ENCODE data around the gene ELL3. TPM values are rescaled to one million over a fixed set of nuclear protein-coding genes. Genes with fewer than 3 reads are reported as not detected.

ELL3 gene
- total and polyA plus RNA-seq, 10 of the 15 experiments (the other 5 are each of a cell fraction or from before 2014, with no cell fraction given): 12.9 to 30.3 (median 20.2) TPM

DNA sequence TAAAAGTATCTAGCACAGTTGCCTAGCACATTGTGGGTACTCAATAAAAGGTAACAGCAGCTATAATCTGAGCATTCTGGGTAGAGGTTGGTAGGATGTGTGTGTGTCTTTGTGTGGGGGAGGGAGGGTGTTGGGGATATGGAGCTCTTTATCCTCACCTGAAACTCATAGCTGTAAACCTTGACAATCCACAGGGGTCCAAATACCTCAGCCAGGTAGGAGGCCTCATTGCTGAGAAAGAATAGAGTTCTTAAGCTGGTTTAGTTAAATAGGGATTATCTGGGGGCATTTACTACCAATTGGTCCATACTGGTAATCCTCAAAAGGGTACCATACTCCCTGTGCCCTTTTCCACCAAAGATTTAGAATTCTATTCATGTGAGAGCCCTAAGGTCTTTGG, 19.2 kb upstream of the ELL3 start:
- H3K27ac ChIP-seq (ENCODE audit: control insufficient read depth, insufficient read depth): no peak overlapping the region
- ChIA-PET SMC1A (ENCODE audit: uncharacterized antibody, unreplicated experiment) (interaction anchor here (1.2 to 9.4 kb wide), 4 partner anchors 13 to 31 kb away, joined by 3 to 129 read pairs (median 8); partner anchors contain the start of genes ELL3, MFAP1 and WDR76), RAD21 (ENCODE audit: unreplicated experiment) (interaction anchor here (0.6 to 2.1 kb wide), 3 partner anchors 13 to 19 kb away, joined by 3 to 6 read pairs (median 5); partner anchors contain the start of gene ELL3), CTCF (interaction anchor here (1.0 to 4.0 kb wide), 5 partner anchors 14 to 36 kb away, joined by 3 to 23 read pairs (median 6); partner anchors contain the start of genes ELL3 and MFAP1), POLR2A (interaction anchor here (0.6 to 5.9 kb wide), 6 partner anchors 13 to 1297 kb away, joined by 3 to 48 read pairs (median 4); partner anchors contain the start of gene MFAP1)
- peaks cover 5 to 30% of the 10 kb centered on the region in 2 experiments for H3K36me3 ChIP-seq (ENCODE audit: control insufficient read depth in 2 of 2, insufficient read depth in 2 of 2, low read length in 1 of 2)
- TF ChIP-seq SMAD1 (IDR thresholded peaks at IDR 0.05; ENCODE audit: low read depth, partially characterized antibody): no peak
- 0 out of 2 replicates have a peak, but pooled peaks have one; percentile 32 for TF ChIP-seq SMAD5 (IDR thresholded peaks at IDR 0.05; ENCODE audit: low read depth)
- no peak for TF ChIP-seq STAT1 (conservative IDR thresholded peaks at IDR 0.05)
- no peak for TF ChIP-seq SRF (IDR thresholded peaks at IDR 0.05; ENCODE audit: low read depth in 2 of 2, low read length in 2 of 2)
- TF ChIP-seq, protein P1, sequence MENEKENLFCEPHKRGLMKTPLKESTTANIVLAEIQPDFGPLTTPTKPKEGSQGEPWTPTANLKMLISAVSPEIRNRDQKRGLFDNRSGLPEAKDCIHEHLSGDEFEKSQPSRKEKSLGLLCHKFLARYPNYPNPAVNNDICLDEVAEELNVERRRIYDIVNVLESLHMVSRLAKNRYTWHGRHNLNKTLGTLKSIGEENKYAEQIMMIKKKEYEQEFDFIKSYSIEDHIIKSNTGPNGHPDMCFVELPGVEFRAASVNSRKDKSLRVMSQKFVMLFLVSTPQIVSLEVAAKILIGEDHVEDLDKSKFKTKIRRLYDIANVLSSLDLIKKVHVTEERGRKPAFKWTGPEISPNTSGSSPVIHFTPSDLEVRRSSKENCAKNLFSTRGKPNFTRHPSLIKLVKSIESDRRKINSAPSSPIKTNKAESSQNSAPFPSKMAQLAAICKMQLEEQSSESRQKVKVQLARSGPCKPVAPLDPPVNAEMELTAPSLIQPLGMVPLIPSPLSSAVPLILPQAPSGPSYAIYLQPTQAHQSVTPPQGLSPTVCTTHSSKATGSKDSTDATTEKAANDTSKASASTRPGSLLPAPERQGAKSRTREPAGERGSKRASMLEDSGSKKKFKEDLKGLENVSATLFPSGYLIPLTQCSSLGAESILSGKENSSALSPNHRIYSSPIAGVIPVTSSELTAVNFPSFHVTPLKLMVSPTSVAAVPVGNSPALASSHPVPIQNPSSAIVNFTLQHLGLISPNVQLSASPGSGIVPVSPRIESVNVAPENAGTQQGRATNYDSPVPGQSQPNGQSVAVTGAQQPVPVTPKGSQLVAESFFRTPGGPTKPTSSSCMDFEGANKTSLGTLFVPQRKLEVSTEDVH (IDR thresholded peaks at IDR 0.05; ENCODE audit: low read depth, partially characterized antibody): no peak
- 0 out of 2 replicates have a peak, but pooled peaks have one; percentile 12 for TF ChIP-seq ZBED1 (IDR thresholded peaks at IDR 0.05; ENCODE audit: borderline replicate concordance)
- TF ChIP-seq RAD51 (IDR thresholded peaks at IDR 0.05): no peak
- TF ChIP-seq POLR2AphosphoS2 (IDR thresholded peaks at IDR 0.05; ENCODE audit: low read depth, low read length): no peak
- no peak for TF ChIP-seq KLF5 (IDR thresholded peaks at IDR 0.05; ENCODE audit: partially characterized antibody)
- no peak for TF ChIP-seq SREBF2 (IDR thresholded peaks at IDR 0.05; ENCODE audit: low read length)
- TF ChIP-seq TBL1XR1 (IDR thresholded peaks at IDR 0.05; ENCODE audit: low read depth, low read length): no peak
- no peak for TF ChIP-seq ESRRA (IDR thresholded peaks at IDR 0.05; ENCODE audit: low read length)
- TF ChIP-seq, protein P2, sequence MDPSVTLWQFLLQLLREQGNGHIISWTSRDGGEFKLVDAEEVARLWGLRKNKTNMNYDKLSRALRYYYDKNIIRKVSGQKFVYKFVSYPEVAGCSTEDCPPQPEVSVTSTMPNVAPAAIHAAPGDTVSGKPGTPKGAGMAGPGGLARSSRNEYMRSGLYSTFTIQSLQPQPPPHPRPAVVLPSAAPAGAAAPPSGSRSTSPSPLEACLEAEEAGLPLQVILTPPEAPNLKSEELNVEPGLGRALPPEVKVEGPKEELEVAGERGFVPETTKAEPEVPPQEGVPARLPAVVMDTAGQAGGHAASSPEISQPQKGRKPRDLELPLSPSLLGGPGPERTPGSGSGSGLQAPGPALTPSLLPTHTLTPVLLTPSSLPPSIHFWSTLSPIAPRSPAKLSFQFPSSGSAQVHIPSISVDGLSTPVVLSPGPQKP (IDR thresholded peaks at IDR 0.05; ENCODE audit: low read depth, low read length): no peak
- TF ChIP-seq CREM (IDR thresholded peaks at IDR 0.05; ENCODE audit: low read depth): no peak
- TF ChIP-seq ETV6 (conservative IDR thresholded peaks at IDR 0.05 in 1 of 2, IDR thresholded peaks at IDR 0.05 in 1 of 2; ENCODE audit: borderline replicate concordance in 1 of 2, low read depth in 1 of 2): no peak
- TF ChIP-seq NFYB (IDR thresholded peaks at IDR 0.05; ENCODE audit: insufficient read depth, low read depth, low read length): no peak
- no peak overlapping the region for H2AFZ ChIP-seq (ENCODE audit: control insufficient read depth, low read depth, low read length)
- no peak overlapping the region for H3K4me2 ChIP-seq (ENCODE audit: control insufficient read depth, insufficient read depth)
- BruUV-seq (replicated peaks): no TSS peak
- DNase-seq (ENCODE audit: low read depth, low spot score) (no peak), ATAC-seq (no peak), FAIRE-seq (no peak)
- peaks cover 40% of the 10 kb centered on the region for H3K79me2 ChIP-seq (ENCODE audit: control insufficient read depth, insufficient read depth, low read length)
- in situ Hi-C loops (cut with MboI) (loop anchor here (10.0 to 25.0 kb wide), 2 partner anchors 929 to 1534 kb away; partner anchors contain the start of genes GANC and TMEM87A), intact Hi-C loops (cut with micrococcal nuclease; ENCODE audit: unreplicated experiment) (no loop called here)
- peaks cover 27% of the 10 kb centered on the region for H3K4me1 ChIP-seq (ENCODE audit: control insufficient read depth, insufficient read depth, low read length)
- H3K4me3 ChIP-seq: no peak overlapping the region
- no peaks in the 10 kb centered on the region for H3K9me3 ChIP-seq (replicated peaks; ENCODE audit: control insufficient read depth, insufficient read depth, low read length)
- H4K20me1 ChIP-seq (ENCODE audit: control insufficient read depth, insufficient read depth): no peaks in the 10 kb centered on the region; the same call in none of the 2 replicates
- H3K27me3 ChIP-seq (replicated peaks in 1 of 2; ENCODE audit: control insufficient read depth in 2 of 2, insufficient read depth in 2 of 2, low read length in 1 of 2): no peaks in the 10 kb centered on the region
- H3K9ac ChIP-seq (ENCODE audit: control insufficient read depth, insufficient read depth, low read length): no peak overlapping the region

Data from GM12878 (cell line).